Neutrophil (primary cell): ENCODE data around the gene PPCDC.

Source experiments
- H3K27ac ChIP-seq: fragments of 200-600 bp; sonication (generic); 2 replicates; pipeline ENCODE4 v1.5.1; 2016; ENCODE audit warnings: mild to moderate bottlenecking, moderate library complexity
- H3K27me3 ChIP-seq: fragments of 200-600 bp; sonication (generic); 2 replicates; pipeline ENCODE4 v1.6.0; 2016; ENCODE audit warnings: mild to moderate bottlenecking
- H3K36me3 ChIP-seq: fragments of 200-600 bp; sonication (generic); 2 replicates; pipeline ENCODE4 v1.5.1; 2017
- H3K4me1 ChIP-seq, 2 experiments: fragments of 200-600 bp in 1 of 2; sonication (generic) in 1 of 2; 1 replicate in 1 of 2; 2 replicates in 1 of 2; pipeline versions ENCODE4 v1.5.1 to v1.6.1; 2013 to 2016; ENCODE audit warnings: low read depth in 1 of 2, low read length in 1 of 2, mild to moderate bottlenecking in 1 of 2, moderate library complexity in 1 of 2; ENCODE audit not compliant: control insufficient read depth in 1 of 2, insufficient read depth in 1 of 2
- H3K4me3 ChIP-seq, 2 experiments: fragments of 200-600 bp in 1 of 2; sonication (generic) in 1 of 2; 1 replicate in 1 of 2; 2 replicates in 1 of 2; pipeline ENCODE4 v1.5.1; 2013 to 2016; ENCODE audit warnings: low read depth in 1 of 2, low read length in 1 of 2, mild to moderate bottlenecking in 1 of 2, moderate library complexity in 1 of 2
- H3K9me3 ChIP-seq: fragments of 200-600 bp; sonication (generic); 2 replicates; pipeline ENCODE4 v1.5.1; 2016
- TF ChIP-seq, protein P1 (sequence below): fragments of 200-600 bp; sonication (generic); IDR thresholded peaks from 2 replicates; pipeline ENCODE4 v1.5.1; 2016; ENCODE audit warnings: antibody characterized with exemption

Gene PPCDC

GRCh38 chr15:75061272-75061671, 37.9 kb downstream of the PPCDC start:
- Histone ChIP-seq H3K27me3 (no peaks in the 10 kb centered on the region), H3K9me3 (no peaks in the 10 kb centered on the region), H3K27ac (peak overlapping the region; percentile 81), H3K36me3 (no peaks in the 10 kb centered on the region), H3K4me1 (peaks cover 25 to 32% of the 10 kb centered on the region in 2 experiments), H3K4me3 (no peak overlapping the region)
- TF ChIP-seq, protein P1, sequence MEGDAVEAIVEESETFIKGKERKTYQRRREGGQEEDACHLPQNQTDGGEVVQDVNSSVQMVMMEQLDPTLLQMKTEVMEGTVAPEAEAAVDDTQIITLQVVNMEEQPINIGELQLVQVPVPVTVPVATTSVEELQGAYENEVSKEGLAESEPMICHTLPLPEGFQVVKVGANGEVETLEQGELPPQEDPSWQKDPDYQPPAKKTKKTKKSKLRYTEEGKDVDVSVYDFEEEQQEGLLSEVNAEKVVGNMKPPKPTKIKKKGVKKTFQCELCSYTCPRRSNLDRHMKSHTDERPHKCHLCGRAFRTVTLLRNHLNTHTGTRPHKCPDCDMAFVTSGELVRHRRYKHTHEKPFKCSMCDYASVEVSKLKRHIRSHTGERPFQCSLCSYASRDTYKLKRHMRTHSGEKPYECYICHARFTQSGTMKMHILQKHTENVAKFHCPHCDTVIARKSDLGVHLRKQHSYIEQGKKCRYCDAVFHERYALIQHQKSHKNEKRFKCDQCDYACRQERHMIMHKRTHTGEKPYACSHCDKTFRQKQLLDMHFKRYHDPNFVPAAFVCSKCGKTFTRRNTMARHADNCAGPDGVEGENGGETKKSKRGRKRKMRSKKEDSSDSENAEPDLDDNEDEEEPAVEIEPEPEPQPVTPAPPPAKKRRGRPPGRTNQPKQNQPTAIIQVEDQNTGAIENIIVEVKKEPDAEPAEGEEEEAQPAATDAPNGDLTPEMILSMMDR, result no peak

DNA sequence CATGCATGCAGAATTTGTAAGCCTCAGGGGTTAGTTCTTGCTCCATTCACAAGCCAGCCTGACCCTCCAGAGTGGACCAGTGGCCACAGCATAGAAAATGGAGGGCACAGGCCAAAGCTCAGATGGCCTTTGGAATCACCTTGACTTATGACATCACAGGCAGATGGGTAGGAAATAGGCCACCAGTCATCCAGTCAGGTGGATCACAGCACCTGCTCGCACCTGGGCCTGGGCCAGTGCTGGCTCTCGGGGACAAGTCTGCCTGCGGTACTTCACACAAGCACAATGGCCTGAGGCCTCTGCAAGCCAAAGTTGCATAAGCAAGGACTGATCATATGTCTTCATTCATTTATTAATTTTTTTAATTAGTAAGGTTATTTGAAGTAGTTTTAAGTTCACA, 39.3 kb downstream of the PPCDC start:
- peaks cover 31 to 38% of the 10 kb centered on the region in 2 experiments for H3K4me1 ChIP-seq
- H3K36me3 ChIP-seq, result no peaks in the 10 kb centered on the region
- TF ChIP-seq, protein P1, result no peak
- no peak overlapping the region for H3K4me3 ChIP-seq
- no peaks in the 10 kb centered on the region for H3K9me3 ChIP-seq
- no peak overlapping the region for H3K27ac ChIP-seq
- no peaks in the 10 kb centered on the region for H3K27me3 ChIP-seq

DNA sequence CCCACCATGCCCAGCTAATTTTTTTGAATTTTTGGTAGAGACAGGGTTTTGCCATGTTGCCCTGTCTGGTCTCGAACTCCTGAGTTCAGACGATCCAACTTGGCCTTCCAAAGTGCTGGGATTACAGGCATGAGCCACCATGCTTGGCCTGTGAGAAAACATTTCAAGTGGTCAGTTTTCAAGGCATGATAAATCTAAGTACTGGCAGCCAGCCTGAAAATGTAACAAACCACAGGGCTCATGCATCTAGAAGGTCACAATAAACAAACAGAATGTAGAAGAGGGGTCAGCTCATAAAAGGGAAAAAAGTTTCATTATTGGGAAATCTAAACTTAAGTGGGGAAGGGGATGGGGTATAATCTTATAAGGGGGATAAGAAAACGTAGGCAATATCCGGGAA, 39.9 kb downstream of the PPCDC start:
- H3K4me3 ChIP-seq, result no peak overlapping the region
- H3K27ac ChIP-seq, result no peak overlapping the region
- no peaks in the 10 kb centered on the region for H3K27me3 ChIP-seq
- H3K36me3 ChIP-seq, result no peaks in the 10 kb centered on the region
- peaks cover 28 to 32% of the 10 kb centered on the region in 2 experiments for H3K4me1 ChIP-seq
- no peaks in the 10 kb centered on the region for H3K9me3 ChIP-seq
- TF ChIP-seq, protein P1, result no peak

DNA sequence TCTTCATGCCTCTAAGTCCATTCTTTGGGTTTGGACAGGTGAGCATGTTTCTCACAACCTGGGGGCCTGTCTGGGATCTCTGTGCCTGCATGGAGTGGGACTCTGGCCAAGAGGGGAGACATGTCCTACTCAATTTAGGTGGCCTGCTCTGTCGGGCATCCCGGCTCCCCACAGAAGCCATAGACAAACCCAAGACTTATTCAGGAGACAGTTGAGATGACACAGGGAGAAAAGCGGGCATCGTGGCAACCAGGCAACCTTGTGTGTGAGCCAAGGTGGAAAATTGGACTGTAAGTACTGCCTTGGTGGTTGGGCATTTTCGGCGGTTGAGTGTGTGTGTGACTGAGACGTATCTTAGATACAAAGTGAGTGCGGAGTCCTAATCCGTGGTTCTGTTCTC, 40.5 kb downstream of the PPCDC start:
- Histone ChIP-seq H3K9me3 (no peaks in the 10 kb centered on the region), H3K27ac (no peak overlapping the region), H3K27me3 (no peaks in the 10 kb centered on the region), H3K4me3 (no peak overlapping the region), H3K4me1 (peaks cover 28 to 36% of the 10 kb centered on the region in 2 experiments), H3K36me3 (no peaks in the 10 kb centered on the region)
- TF ChIP-seq, protein P1, result no peak

GRCh38 chr15:75064846-75065245, 41.5 kb downstream of the PPCDC start:
- TF ChIP-seq, protein P1, result no peak

DNA sequence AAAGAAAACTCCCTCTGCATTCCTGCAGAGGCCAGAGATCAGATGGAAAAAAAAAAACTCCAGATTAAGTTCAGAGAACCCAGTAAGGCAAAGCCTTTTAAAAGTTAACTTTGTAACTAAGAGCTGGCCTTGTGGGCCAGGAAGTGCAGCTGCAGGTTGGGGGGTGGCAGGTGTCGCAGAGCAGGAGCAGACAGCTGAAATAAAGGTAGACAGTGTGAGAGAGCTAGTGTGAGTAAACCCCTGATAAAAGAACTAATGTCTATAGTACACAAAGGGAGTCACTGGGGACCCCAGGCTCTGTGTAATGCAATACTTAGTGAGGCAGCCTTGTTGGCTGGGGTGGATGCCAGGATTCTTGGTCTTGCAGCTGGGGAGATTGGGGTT, 42.1 kb downstream of the PPCDC start:
- H3K4me1 ChIP-seq, result peaks cover 44 to 51% of the 10 kb centered on the region in 2 experiments

More at GRCh38 chr15:75064846-75065245, 41.5 kb downstream of the PPCDC start:
- Histone ChIP-seq H3K27ac (no peak overlapping the region), H3K27me3 (no peaks in the 10 kb centered on the region), H3K36me3 (no peaks in the 10 kb centered on the region), H3K4me1 (peaks cover 38 to 45% of the 10 kb centered on the region in 2 experiments), H3K9me3 (no peaks in the 10 kb centered on the region), H3K4me3 (no peak overlapping the region)

More for the DNA sequence above, 42.1 kb downstream of the PPCDC start:
- no peaks in the 10 kb centered on the region for H3K9me3 ChIP-seq
- peak overlapping the region; percentile 57 for H3K27ac ChIP-seq
- no peaks in the 10 kb centered on the region for H3K36me3 ChIP-seq
- TF ChIP-seq, protein P1, result no peak
- no peak overlapping the region for H3K4me3 ChIP-seq
- no peaks in the 10 kb centered on the region for H3K27me3 ChIP-seq
